Adipose tissue (tissue), 3 donors: ENCODE results near the gene PNKD. TPM values are rescaled to one million over a fixed set of nuclear protein-coding genes. Genes with fewer than 3 reads are reported as not detected.
A peak's percentile ranks its signal among the peaks of the same experiment; 100 is the strongest.

Experiments
- H3K27ac ChIP-seq: one replicate; pipeline ENCODE4 v1.5.1; 2013; ENCODE audit warnings: low read depth, low read length
- WGBS, 3 donors: extraction: QIAGEN DNeasy Blood & Tissue Kit; methylation state at CpG; one replicate each; pipeline ENCODE4 v1.1.7; 2013; 5-methylcytosine and 5-hydroxymethylcytosine counted together
- polyA plus RNA-seq, 3 donors: library from polyadenylated mRNA; stranded (reverse); fragments of 200-250 nt; gene quantifications; one replicate each; pipeline ENCODE4 v1.2.3, GENCODE V29; 2013
- donor health status: healthy with polysubstance abuse.
- donor health status: Bipolar disorder and iron deficiency.
- donor health status: healthy.

PNKD gene
- polyA plus RNA-seq, 3 donors, result 45.0 to 113 (median 80.3) TPM

DNA sequence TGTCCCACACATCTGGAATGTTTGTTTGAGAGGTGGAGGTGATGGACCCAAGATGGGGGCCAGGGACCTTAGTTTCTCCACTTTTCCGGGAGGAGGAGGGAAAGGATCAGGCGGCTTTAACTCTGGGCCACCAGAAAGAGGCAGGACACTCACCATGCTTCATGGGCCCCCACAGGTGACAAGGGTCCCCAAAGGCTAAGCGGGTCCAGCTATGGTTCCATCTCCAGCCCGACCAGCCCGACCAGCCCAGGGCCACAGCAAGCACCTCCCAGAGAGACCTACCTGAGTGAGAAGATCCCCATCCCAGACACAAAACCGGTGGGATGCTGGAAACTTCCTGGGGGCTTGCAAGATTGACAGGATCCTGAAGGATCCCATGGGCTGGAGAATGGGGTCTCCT, 112.5 kb downstream of the PNKD start:
- 89 to 98% (median 94%) methylated on average over 6 of the region's 6 CpGs for WGBS, 3 donors

DNA sequence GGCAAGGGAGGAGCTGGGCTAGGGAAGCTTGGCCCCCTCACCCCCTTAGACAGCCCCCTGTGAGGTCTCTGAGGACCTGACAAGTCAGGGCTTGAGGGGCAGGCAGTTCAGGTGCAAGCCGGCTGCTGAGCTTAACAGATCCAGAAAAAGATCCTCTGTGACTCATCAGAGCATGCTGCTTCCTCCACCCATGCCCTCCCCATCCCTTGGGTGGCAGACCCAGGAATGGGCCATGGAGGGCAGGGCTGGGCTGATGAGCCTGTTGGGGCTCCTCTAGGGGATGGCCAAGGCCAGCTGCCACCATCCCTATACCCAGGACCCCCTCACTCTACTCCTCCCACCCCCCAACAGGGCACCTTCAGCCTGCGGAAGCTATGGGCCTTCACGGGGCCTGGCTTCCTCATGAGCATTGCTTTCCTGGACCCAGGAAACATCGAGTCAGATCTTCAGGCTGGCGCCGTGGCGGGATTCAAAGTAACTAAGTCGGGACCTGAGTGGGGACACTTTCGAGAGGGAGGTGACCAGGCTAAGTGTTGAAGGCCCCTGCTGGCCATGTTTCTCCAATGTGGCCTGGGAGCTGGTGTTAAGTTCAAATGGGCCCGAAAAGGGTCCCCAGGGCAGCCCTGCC, 113.7 kb downstream of the PNKD start:
- H3K27ac ChIP-seq, result no peak overlapping the region
- 86 to 90% (median 88%) methylated on average over 10 of the region's 10 CpGs for WGBS, 3 donors

More for the DNA sequence above, 112.5 kb downstream of the PNKD start:
- H3K27ac ChIP-seq, result no peak overlapping the region

DNA sequence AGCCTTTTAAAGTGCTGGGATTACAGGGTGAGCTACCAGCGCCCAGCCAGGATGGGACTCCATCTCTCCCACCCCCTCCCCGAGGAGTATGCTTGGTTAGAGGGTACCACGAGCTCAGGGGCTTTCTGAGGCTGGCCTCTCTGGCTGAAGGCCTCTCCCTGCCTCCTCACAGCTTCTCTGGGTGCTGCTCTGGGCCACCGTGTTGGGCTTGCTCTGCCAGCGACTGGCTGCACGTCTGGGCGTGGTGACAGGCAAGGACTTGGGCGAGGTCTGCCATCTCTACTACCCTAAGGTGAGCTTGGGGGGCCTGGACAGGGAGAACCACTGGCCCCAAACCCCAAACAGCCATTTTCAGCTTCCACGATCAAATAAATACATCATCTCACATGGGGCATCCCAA, 114.7 kb downstream of the PNKD start:
- 82 to 88% (median 87%) methylated on average over 9 of the region's 9 CpGs for WGBS, 3 donors
- H3K27ac ChIP-seq, result no peak overlapping the region

GRCh38 chr2:218386505-218387368, 116.4 kb downstream of the PNKD start:
- no peak overlapping the region for H3K27ac ChIP-seq

GRCh38 chr2:218387369-218388194, 117.3 kb downstream of the PNKD start:
- H3K27ac ChIP-seq, result no peak overlapping the region
- WGBS, 3 donors, result 10 to 17% (median 16%) methylated on average over 35 to 38 of the region's 38 CpGs

More at GRCh38 chr2:218386505-218387368, 116.4 kb downstream of the PNKD start:
- 67 to 74% (median 73%) methylated on average over 23 of the region's 23 CpGs for WGBS, 3 donors

DNA sequence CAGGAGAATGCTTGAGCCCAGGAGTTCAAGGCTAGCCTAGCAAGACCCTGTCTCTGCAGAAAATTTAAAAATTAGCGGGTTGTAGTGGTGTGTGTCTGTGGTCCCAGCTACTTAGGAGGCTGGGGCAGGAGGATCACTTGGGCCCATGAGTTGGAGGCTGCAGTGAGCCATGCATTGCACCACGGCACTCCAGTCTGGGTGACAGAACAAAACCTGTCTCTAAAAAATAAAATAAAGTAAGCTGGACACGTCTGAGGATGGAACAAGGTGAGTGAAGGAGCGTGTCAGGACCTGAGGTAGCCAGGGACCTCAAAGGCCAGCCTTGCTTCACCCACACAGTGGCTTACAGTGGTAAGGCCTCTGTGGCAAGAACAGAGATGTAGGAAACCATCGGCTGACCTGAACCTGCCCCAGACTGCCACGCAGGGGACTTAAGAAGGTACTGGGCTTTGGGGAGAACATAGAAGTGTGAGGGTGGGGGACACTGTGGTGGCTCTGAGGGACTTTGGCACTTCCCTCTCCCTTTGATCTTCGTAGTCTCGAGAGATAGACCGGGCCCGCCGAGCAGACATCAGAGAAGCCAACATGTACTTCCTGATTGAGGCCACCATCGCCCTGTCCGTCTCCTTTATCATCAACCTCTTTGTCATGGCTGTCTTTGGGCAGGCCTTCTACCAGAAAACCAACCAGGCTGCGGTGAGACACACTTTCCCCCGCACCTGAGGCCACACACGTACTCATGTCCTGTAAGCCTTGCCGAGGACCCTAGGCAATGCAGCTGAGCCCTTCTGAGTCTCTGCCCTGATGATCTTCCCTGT, 119.2 kb downstream of the PNKD start:
- 90 to 94% (median 93%) methylated on average over 17 of the region's 17 CpGs for WGBS, 3 donors
- no peak overlapping the region for H3K27ac ChIP-seq

- no peak overlapping the region for H3K27ac ChIP-seq
- 93 to 96% (median 94%) methylated on average over 23 of the region's 23 CpGs for WGBS, 3 donors
Measured at GRCh38 chr2:218391202-218391601, 120.9 kb downstream of the PNKD start.

DNA sequence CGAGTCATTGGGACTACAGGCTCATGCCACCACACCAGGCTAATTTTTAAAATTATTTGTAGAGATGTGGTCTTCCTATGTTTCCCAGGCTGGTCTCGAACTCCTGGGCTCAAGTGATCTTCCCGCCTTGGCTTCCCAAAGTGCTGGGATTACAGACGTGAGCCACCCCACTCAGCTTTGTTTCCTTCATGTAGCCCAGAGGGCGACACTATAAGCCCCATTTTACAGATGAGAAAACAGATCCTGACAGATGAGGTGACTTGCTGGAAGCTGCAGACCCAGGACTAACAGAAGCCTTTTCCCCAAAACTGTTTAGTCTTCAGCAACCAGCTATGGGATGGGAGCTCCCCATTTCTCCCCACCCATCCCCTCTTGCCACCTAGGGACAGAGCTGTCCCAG, 122.1 kb downstream of the PNKD start:
- 89 to 95% (median 91%) methylated on average over 5 of the region's 5 CpGs for WGBS, 3 donors
- H3K27ac ChIP-seq, result no peak overlapping the region

GRCh38 chr2:218392891-218393462, 122.7 kb downstream of the PNKD start:
- no peak overlapping the region for H3K27ac ChIP-seq
- WGBS, 3 donors, result 78 to 84% (median 80%) methylated on average over 16 of the region's 16 CpGs

DNA sequence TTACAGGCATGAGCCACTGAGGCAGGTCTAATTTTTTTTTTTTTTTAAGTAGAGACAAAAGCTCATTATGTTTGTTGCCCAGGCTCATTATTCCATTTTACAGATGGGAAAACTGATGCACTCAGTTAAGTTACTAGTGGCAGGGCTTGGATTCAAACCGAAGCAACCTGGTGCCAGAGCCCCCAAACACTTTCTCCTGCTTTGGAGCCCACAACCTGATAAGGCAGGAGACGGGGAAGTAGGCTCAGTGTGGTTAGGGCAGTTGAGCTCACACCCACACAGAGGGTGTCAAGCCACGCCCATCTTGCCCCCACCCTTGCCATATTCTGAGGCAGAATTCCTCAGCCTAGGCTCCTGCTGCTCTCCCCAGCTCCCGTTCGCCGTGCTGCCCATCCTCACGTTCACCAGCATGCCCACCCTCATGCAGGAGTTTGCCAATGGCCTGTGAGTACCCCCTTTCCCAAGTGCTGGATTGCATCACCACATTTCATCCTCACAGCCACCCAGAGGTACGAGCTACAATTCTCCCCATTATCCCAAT, 123.5 kb downstream of the PNKD start:
- WGBS, 3 donors, result 47 to 76% (median 60%) methylated on average over 8 of the region's 8 CpGs
- no peak overlapping the region for H3K27ac ChIP-seq

- WGBS, 3 donors, result 78 to 86% (median 80%) methylated on average over 13 of the region's 13 CpGs
- no peak overlapping the region for H3K27ac ChIP-seq
Measured at GRCh38 chr2:218394298-218395089, 124.2 kb downstream of the PNKD start.

DNA sequence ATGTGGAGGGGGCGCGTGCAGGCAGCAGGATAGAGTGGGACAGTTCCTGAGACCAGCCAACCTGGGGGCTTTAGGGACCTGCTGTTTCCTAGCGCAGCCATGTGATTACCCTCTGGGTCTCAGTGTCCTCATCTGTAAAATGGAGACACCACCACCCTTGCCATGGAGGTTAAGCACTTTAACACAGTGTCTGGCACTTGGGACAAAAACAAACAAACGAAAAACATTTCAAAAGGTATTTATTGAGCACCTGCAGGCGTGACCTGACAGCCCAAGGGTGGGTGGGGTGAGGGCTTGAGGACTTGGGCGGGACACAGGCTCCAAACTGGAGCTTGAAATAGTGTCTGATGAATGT, 124.7 kb downstream of the PNKD start:
- H3K27ac ChIP-seq, result no peak overlapping the region
- 79 to 86% (median 81%) methylated on average over 6 of the region's 6 CpGs for WGBS, 3 donors

DNA sequence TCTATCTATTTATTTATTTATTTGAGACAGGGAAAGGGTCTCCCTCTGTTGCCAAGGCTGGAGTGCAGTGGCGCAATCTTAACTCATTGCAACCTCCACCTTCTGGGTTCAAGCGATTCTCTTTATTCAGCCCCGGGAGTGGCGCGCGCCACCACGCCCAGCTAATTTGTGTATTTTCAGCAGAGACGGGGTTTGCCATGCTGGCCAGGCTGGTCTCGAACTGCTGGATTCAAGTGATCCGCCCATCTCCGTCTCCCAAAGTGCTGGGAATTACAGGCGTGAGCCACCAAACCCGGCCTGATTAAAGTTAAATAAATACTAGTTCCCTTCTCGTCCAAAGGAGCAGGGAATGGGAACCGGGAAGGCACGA, 125.1 kb downstream of the PNKD start:
- 26 to 33% (median 32%) methylated on average over 16 of the region's 16 CpGs for WGBS, 3 donors
- H3K27ac ChIP-seq, result peak overlapping the region; percentile 10

- H3K27ac ChIP-seq, result peak overlapping the region; percentile 91
- WGBS, 3 donors, result 1 to 2% (median 2%) methylated on average over 46 to 57 of the region's 57 CpGs
Measured at GRCh38 chr2:218395826-218396687, 125.7 kb downstream of the PNKD start.
